ENCODE data around the gene IL12RB1.

IL12RB1 gene

GRCh38 chr19:18086590-18087138 is at the start of gene IL12RB1:
IL12RB1 (minus strand) TSS chr19:18086934; CDS start chr19:18086823, 111 bp downstream.
- DNase-seq: no peak

GRCh38 chr19:18135712-18136584 is 49.2 kb upstream of the IL12RB1 start:
- no peak for DNase-seq

GRCh38 chr19:18131841-18132596 is 45.3 kb upstream of the IL12RB1 start:
- DNase-seq: no peak

- no peak for DNase-seq
Observed at GRCh38 chr19:18130523-18131242, 43.9 kb upstream of the IL12RB1 start.

- no peak for DNase-seq
Observed at GRCh38 chr19:18128805-18129204, 42.1 kb upstream of the IL12RB1 start.

- DNase-seq: peak; percentile 23 to 44
Observed at GRCh38 chr19:18128044-18128443, 41.3 kb upstream of the IL12RB1 start.

GRCh38 chr19:18126097-18126496 is 39.4 kb upstream of the IL12RB1 start:
- no peak for DNase-seq

GRCh38 chr19:18123819-18124218 is 37.1 kb upstream of the IL12RB1 start:
- DNase-seq: no peak

- DNase-seq: no peak
Observed at GRCh38 chr19:18122860-18123795, 36.4 kb upstream of the IL12RB1 start.

- DNase-seq: no peak
Observed at GRCh38 chr19:18122424-18122823, 35.7 kb upstream of the IL12RB1 start.

GRCh38 chr19:18121166-18121565 is 34.4 kb upstream of the IL12RB1 start:
- no peak for DNase-seq

- no peak for DNase-seq
Observed at GRCh38 chr19:18120127-18120526, 33.4 kb upstream of the IL12RB1 start.

- no peak for DNase-seq
Observed at GRCh38 chr19:18119717-18120105, 33.0 kb upstream of the IL12RB1 start.

- no peak for DNase-seq
Observed at GRCh38 chr19:18119013-18119716, 32.4 kb upstream of the IL12RB1 start.

- no peak for DNase-seq
Observed at GRCh38 chr19:18118420-18119012, 31.8 kb upstream of the IL12RB1 start.

GRCh38 chr19:18117692-18118378 is 31.1 kb upstream of the IL12RB1 start:
- DNase-seq: peak; percentile 74 to 75

- DNase-seq: no peak
Observed at GRCh38 chr19:18117364-18117691, 30.6 kb upstream of the IL12RB1 start.

GRCh38 chr19:18114483-18114882 is 27.7 kb upstream of the IL12RB1 start:
- DNase-seq: no peak

- DNase-seq: no peak
Observed at GRCh38 chr19:18113827-18114226, 27.1 kb upstream of the IL12RB1 start.

- DNase-seq: peak; percentile 66 to 84
Observed at GRCh38 chr19:18112989-18113478, 26.3 kb upstream of the IL12RB1 start.

Measured in Kasumi-1 (cell line).